GM12801 (cell line): ENCODE measurements around the gene EBF4.

Experiments used
- CTCF ChIP-seq: IDR thresholded peaks from one replicate; pipeline ENCODE4 v1.5.1; 2011; ENCODE audit warnings: control low read depth; ENCODE audit not compliant: insufficient read length; ENCODE audit errors: extremely low read depth

The EBF4 gene

GRCh38 chr20:2692036-2692885 is at the start of gene EBF4:
Gene EBF4 (plus strand): TSS chr20:2692780. CDS start chr20:2693646, 866 bp downstream.
- TF ChIP-seq CTCF: no peak

GRCh38 chr20:2643708-2644107 is 48.9 kb upstream of the EBF4 start:
- no peak for TF ChIP-seq CTCF

GRCh38 chr20:2651772-2652723 is 40.5 kb upstream of the EBF4 start, which contains the start of gene NOP56:
Gene NOP56 (plus strand): TSS chr20:2652632. CDS start chr20:2652661, 29 bp downstream.
- TF ChIP-seq CTCF: no peak

GRCh38 chr20:2652724-2653555 is 39.6 kb upstream of the EBF4 start:
- no peak for TF ChIP-seq CTCF

GRCh38 chr20:2653556-2654383 is 38.8 kb upstream of the EBF4 start:
- TF ChIP-seq CTCF: no peak

- no peak for TF ChIP-seq CTCF
Measured at GRCh38 chr20:2654384-2654822, 38.2 kb upstream of the EBF4 start.
